ENCODE measurements around the gene INO80D. TPM values are rescaled to one million over a fixed set of nuclear protein-coding genes. Genes with fewer than 3 reads are reported as not detected.

Gene INO80D
- total RNA-seq, 1 experiment from 2014 or later = 46.0 TPM

GRCh38 chr2:206001912-206002311, 84.1 kb downstream of the INO80D start:
- Histone ChIP-seq H3K23me2 (ENCODE audit: insufficient read length, low read depth, low read length, poor library complexity, severe bottlenecking) (no peaks in the 10 kb centered on the region), H4K8ac (replicated peaks; ENCODE audit: insufficient read length, low read depth, low read length) (no peak overlapping the region), H3K56ac (ENCODE audit: insufficient read length, low read depth, low read length) (no peak overlapping the region), H3K4ac (ENCODE audit: low read depth, low read length) (no peak overlapping the region), H2BK20ac (ENCODE audit: low read depth, low read length, poor library complexity, severe bottlenecking) (no peak overlapping the region), H2BK15ac (ENCODE audit: low read depth, low read length) (no peak overlapping the region), H4K91ac (ENCODE audit: insufficient read length, low read depth, low read length) (no peak overlapping the region), H2BK120ac (ENCODE audit: low read depth, low read length, poor library complexity, severe bottlenecking) (no peak overlapping the region), H3K79me1 (ENCODE audit: insufficient read depth, low read depth, low read length, poor library complexity, severe bottlenecking) (no peaks in the 10 kb centered on the region), H3K14ac (ENCODE audit: insufficient read depth, low read length) (no peak overlapping the region), H3K9me3 (ENCODE audit: control insufficient read depth, low read depth, low read length) (no peaks in the 10 kb centered on the region), H4K5ac (ENCODE audit: insufficient read length, low read depth, low read length) (no peak overlapping the region), H3K9ac (ENCODE audit: extremely low read depth, insufficient read length, low read length) (no peak overlapping the region), H2AFZ (ENCODE audit: low read length) (no peak overlapping the region), H3T11ph (ENCODE audit: low read length) (no peak overlapping the region), H2AK5ac (ENCODE audit: insufficient read length, low read length) (no peak overlapping the region), H2BK12ac (ENCODE audit: insufficient read length, low read depth, low read length) (no peak overlapping the region), H3K4me1 (ENCODE audit: insufficient read depth, low read length) (no peaks in the 10 kb centered on the region), H2BK5ac (ENCODE audit: insufficient read length, low read length) (no peak overlapping the region), H3K23ac (ENCODE audit: insufficient read length, low read depth, low read length) (no peak overlapping the region), H3K18ac (ENCODE audit: insufficient read length, low read depth, low read length) (no peak overlapping the region), H3K27me3 (ENCODE audit: insufficient read depth, low read length) (no peaks in the 10 kb centered on the region), H4K20me1 (ENCODE audit: control insufficient read depth, insufficient read depth, insufficient read length) (no peaks in the 10 kb centered on the region), H3K27ac (ENCODE audit: insufficient read length, low read depth, low read length) (no peak overlapping the region), H3K4me2 (ENCODE audit: insufficient read depth, insufficient read length, low read length) (no peak overlapping the region), H3K79me2 (ENCODE audit: insufficient read depth, low read length) (no peaks in the 10 kb centered on the region)
- DNase-seq = no peak
- Mint-ChIP-seq H3K27me3 (ENCODE audit: low read depth) (no peaks in the 10 kb centered on the region), H3K4me3 (no peak overlapping the region), H3K36me3 (ENCODE audit: insufficient read depth in 1 of 3, low read depth in 3 of 3) (peaks cover 29 to 55% (median 34%) of the 10 kb centered on the region in 3 experiments; a peak in 6 of 7 replicates), H3K9me3 (no peaks in the 10 kb centered on the region), H3K4me1 (peaks cover 5 to 6% of the 10 kb centered on the region in 2 experiments), H3K27ac (no peak overlapping the region)
- WGBS (ENCODE audit: extremely low coverage, insufficient read length, low lambda C conversion rate) = no CpG with 5 or more reads among the region's 5 CpGs
- TF ChIP-seq, protein P1, sequence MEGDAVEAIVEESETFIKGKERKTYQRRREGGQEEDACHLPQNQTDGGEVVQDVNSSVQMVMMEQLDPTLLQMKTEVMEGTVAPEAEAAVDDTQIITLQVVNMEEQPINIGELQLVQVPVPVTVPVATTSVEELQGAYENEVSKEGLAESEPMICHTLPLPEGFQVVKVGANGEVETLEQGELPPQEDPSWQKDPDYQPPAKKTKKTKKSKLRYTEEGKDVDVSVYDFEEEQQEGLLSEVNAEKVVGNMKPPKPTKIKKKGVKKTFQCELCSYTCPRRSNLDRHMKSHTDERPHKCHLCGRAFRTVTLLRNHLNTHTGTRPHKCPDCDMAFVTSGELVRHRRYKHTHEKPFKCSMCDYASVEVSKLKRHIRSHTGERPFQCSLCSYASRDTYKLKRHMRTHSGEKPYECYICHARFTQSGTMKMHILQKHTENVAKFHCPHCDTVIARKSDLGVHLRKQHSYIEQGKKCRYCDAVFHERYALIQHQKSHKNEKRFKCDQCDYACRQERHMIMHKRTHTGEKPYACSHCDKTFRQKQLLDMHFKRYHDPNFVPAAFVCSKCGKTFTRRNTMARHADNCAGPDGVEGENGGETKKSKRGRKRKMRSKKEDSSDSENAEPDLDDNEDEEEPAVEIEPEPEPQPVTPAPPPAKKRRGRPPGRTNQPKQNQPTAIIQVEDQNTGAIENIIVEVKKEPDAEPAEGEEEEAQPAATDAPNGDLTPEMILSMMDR (conservative IDR thresholded peaks at IDR 0.05) = no peak

All from H9 (cell line).